SK-N-SH treated with all-trans-retinoic acid at 6 μM for 48 hours (cell line): ENCODE measurements around the gene ACOX1.

ENCODE experiments used
- BACH2 ChIP-seq: fragments of 250-450 bp; sonication (Bioruptor Pico); IDR thresholded peaks from 2 replicates; pipeline ENCODE4 v1.9.0; 2021; ENCODE audit warnings: mild to moderate bottlenecking, borderline replicate concordance
- CSRNP3 ChIP-seq: fragments of 250-450 bp; sonication (Bioruptor Pico); IDR thresholded peaks from 2 replicates; pipeline ENCODE4 v1.5.1; 2021; ENCODE audit warnings: mild to moderate bottlenecking, moderate library complexity
- ISL1 ChIP-seq: fragments of 250-450 bp; sonication (Bioruptor Pico); IDR thresholded peaks from 2 replicates; pipeline ENCODE4 v2.1.2; 2022; ENCODE audit warnings: mild to moderate bottlenecking, moderate library complexity
- PATZ1 ChIP-seq: fragments of 250-450 bp; sonication (Bioruptor Pico); IDR thresholded peaks from 2 replicates; pipeline ENCODE4 v1.8.0; 2020; ENCODE audit warnings: mild to moderate bottlenecking, moderate library complexity, borderline replicate concordance
- RARB ChIP-seq: fragments of 250-450 bp; sonication (Bioruptor Pico); IDR thresholded peaks from 2 replicates; pipeline ENCODE4 v1.8.0; 2021; ENCODE audit warnings: mild to moderate bottlenecking, moderate library complexity
- SNAI2 ChIP-seq: fragments of 250-450 bp; sonication (Bioruptor Pico); IDR thresholded peaks from 2 replicates; pipeline ENCODE4 v1.5.0; 2020; ENCODE audit warnings: mild to moderate bottlenecking, moderate library complexity
- TSHZ2 ChIP-seq: fragments of 250-450 bp; sonication (Bioruptor Pico); IDR thresholded peaks from 2 replicates; pipeline ENCODE4 v1.5.0; 2020; ENCODE audit warnings: mild to moderate bottlenecking, moderate library complexity
- ZNF70 ChIP-seq: fragments of 450-650 bp; formaldehyde crosslinking; IDR thresholded peaks from 2 replicates; pipeline ENCODE4 v1.5.0; 2020; ENCODE audit warnings: mild to moderate bottlenecking, moderate library complexity

GRCh38 chr17:76009447-76009846 lies 30.5 kb upstream of the ACOX1 start:
- TF ChIP-seq ISL1 (CRISPR knock-in tag) (no peak), BACH2 (CRISPR knock-in tag) (no peak), SNAI2 (no peak), TSHZ2 (no peak), RARB (CRISPR knock-in tag) (no peak), CSRNP3 (CRISPR knock-in tag) (no peak), PATZ1 (CRISPR knock-in tag) (no peak), ZNF70 (no peak)
